Neuronal stem cell (in vitro differentiated cells): ENCODE results near the gene CA14.
A peak's percentile ranks its signal among the peaks of the same experiment; 100 is the strongest.

ENCODE experiments used
- DNase-seq: peaks from one replicate; pipeline ENCODE4 v3.0.0-alpha.2; 2013; ENCODE audit warnings: low spot score
- H2AFZ ChIP-seq: one replicate; pipeline ENCODE4 v1.6.1; 2013; ENCODE audit warnings: mild to moderate bottlenecking, low read length, inconsistent platforms
- H2AK5ac ChIP-seq: 2 replicates; pipeline ENCODE4 v1.6.1; 2013; ENCODE audit warnings: low read depth, mild to moderate bottlenecking, inconsistent platforms, low read length, moderate library complexity, mixed read lengths
- H2BK120ac ChIP-seq: 2 replicates; pipeline ENCODE4 v1.6.1; 2013; ENCODE audit warnings: low read depth, mild to moderate bottlenecking, inconsistent platforms, low read length, moderate library complexity, mixed read lengths
- H2BK12ac ChIP-seq: one replicate; pipeline ENCODE4 v1.6.1; 2013; ENCODE audit warnings: low read length, inconsistent platforms
- H2BK15ac ChIP-seq: 2 replicates; pipeline ENCODE4 v1.6.1; 2013; ENCODE audit warnings: mild to moderate bottlenecking, low read length, inconsistent platforms, mixed read lengths
- H2BK5ac ChIP-seq: one replicate; pipeline ENCODE4 v1.6.1; 2013; ENCODE audit warnings: inconsistent platforms, mild to moderate bottlenecking, low read length, moderate library complexity
- H3K14ac ChIP-seq: one replicate; pipeline ENCODE4 v1.6.1; 2013; ENCODE audit warnings: low read length, inconsistent platforms
- H3K18ac ChIP-seq: 2 replicates; pipeline ENCODE4 v1.6.1; 2013; ENCODE audit warnings: low read length, inconsistent platforms
- H3K23ac ChIP-seq: 2 replicates; pipeline ENCODE4 v1.6.1; 2013; ENCODE audit warnings: low read depth, mild to moderate bottlenecking, mixed read lengths, low read length, inconsistent platforms; ENCODE audit not compliant: poor library complexity
- H3K27ac ChIP-seq: replicated peaks from 3 replicates; pipeline ENCODE4 v1.5.1; 2013; ENCODE audit warnings: low read length, inconsistent platforms
- H3K27me3 ChIP-seq, 3 experiments: 2 replicates each; pipeline ENCODE4 v1.6.1; 2013; ENCODE audit warnings: low read length in 3 of 3, mild to moderate bottlenecking in 2 of 3, inconsistent platforms in 1 of 3, low read depth in 1 of 3, mixed read lengths in 1 of 3, moderate library complexity in 1 of 3; ENCODE audit not compliant: control insufficient read depth in 3 of 3, insufficient read depth in 3 of 3
- H3K36me3 ChIP-seq, 2 donors: replicated peaks in 1 of 2; 2 replicates each; pipeline ENCODE4 v1.6.1; 2013; ENCODE audit warnings: low read length in 2 of 2; ENCODE audit not compliant: control insufficient read depth in 2 of 2, insufficient read depth in 2 of 2
- H3K4ac ChIP-seq: 2 replicates; pipeline ENCODE4 v1.6.1; 2013; ENCODE audit warnings: inconsistent platforms, mild to moderate bottlenecking, low read length, moderate library complexity
- H3K4me1 ChIP-seq, 2 donors: 1 replicate in 1 of 2; 2 replicates in 1 of 2; pipeline ENCODE4 v1.6.1; 2013; ENCODE audit warnings: low read length in 2 of 2, low read depth in 1 of 2; ENCODE audit not compliant: control insufficient read depth in 2 of 2, insufficient read depth in 1 of 2
- H3K4me2 ChIP-seq: one replicate; pipeline ENCODE4 v1.6.1; 2013; ENCODE audit warnings: mild to moderate bottlenecking, low read length, inconsistent platforms; ENCODE audit not compliant: insufficient read depth, poor library complexity, severe bottlenecking
- H3K4me3 ChIP-seq, 2 donors: 2 replicates each; pipeline ENCODE4 v1.5.1; 2013; ENCODE audit warnings: low read length in 2 of 2, mild to moderate bottlenecking in 2 of 2, inconsistent platforms in 1 of 2, moderate library complexity in 1 of 2
- H3K79me1 ChIP-seq: one replicate; pipeline ENCODE4 v1.6.1; 2013; ENCODE audit warnings: low read depth, mild to moderate bottlenecking, inconsistent platforms, low read length, moderate library complexity
- H3K9ac ChIP-seq: one replicate; pipeline ENCODE4 v1.6.1; 2013; ENCODE audit warnings: mild to moderate bottlenecking, low read depth, low read length, inconsistent platforms; ENCODE audit not compliant: poor library complexity
- H3K9me3 ChIP-seq, 2 donors: replicated peaks in 1 of 2; 2 replicates each; pipeline versions ENCODE3 to v1.6.1; 2013; ENCODE audit warnings: low read length in 2 of 2, mild to moderate bottlenecking in 2 of 2, inconsistent platforms in 1 of 2, low read depth in 1 of 2, mixed read lengths in 1 of 2, moderate library complexity in 1 of 2; ENCODE audit not compliant: control insufficient read depth in 2 of 2, insufficient read depth in 1 of 2
- H4K8ac ChIP-seq: one replicate; pipeline ENCODE4 v1.6.1; 2013; ENCODE audit warnings: low read depth, mild to moderate bottlenecking, inconsistent platforms, low read length, moderate library complexity
- H4K91ac ChIP-seq: one replicate; pipeline ENCODE4 v1.6.1; 2013; ENCODE audit warnings: low read length, low read depth, mild to moderate bottlenecking, inconsistent platforms; ENCODE audit not compliant: poor library complexity
- WGBS, 2 donors: extraction: QIAGEN DNeasy Blood & Tissue Kit; methylation state at CpG; one replicate each; pipeline ENCODE4 v1.1.7; 2013; ENCODE audit warnings: missing lambda C conversion rate in 2 of 2, mixed read lengths in 1 of 2; ENCODE audit not compliant: insufficient read length in 2 of 2, insufficient replicate concordance in 1 of 2; ENCODE audit errors: extremely low coverage in 2 of 2; 5-methylcytosine and 5-hydroxymethylcytosine counted together

CA14 gene

GRCh38 chr1:150267896-150268295 is 10.3 kb downstream of the CA14 start:
- no peak overlapping the region for H3K27ac ChIP-seq

GRCh38 chr1:150268340-150268704 is 10.7 kb downstream of the CA14 start:
- no peak for DNase-seq
- Histone ChIP-seq H2AK5ac (peak overlapping the region; percentile 92), H2BK12ac (peak overlapping the region; percentile 16), H4K91ac (no peak overlapping the region), H2BK5ac (no peak overlapping the region), H3K4me3 (peak overlapping the region; percentile 85 to 95), H2BK15ac (no peak overlapping the region), H3K18ac (peak overlapping the region; percentile 83), H3K9me3 (no peaks in the 10 kb centered on the region), H3K4ac (no peak overlapping the region), H3K9ac (peak overlapping the region; percentile 95), H3K23ac (peak overlapping the region; percentile 25), H3K4me2 (peak overlapping the region; percentile 92), H3K27me3 (no peaks in the 10 kb centered on the region), H3K79me1 (peaks cover 10% of the 10 kb centered on the region), H4K8ac (no peak overlapping the region), H3K36me3 (peaks cover 27 to 44% of the 10 kb centered on the region in 2 donors), H2BK120ac (no peak overlapping the region), H2AFZ (peak overlapping the region; percentile 87), H3K27ac (no peak overlapping the region), H3K14ac (peak overlapping the region; percentile 65), H3K4me1 (peaks cover 15% of the 10 kb centered on the region in 2 donors)
- no CpG with 5 or more reads among the region's 21 CpGs for WGBS, 2 donors

More at GRCh38 chr1:150267896-150268295, 10.3 kb downstream of the CA14 start:
- Histone ChIP-seq H4K91ac (no peak overlapping the region), H2BK120ac (no peak overlapping the region), H3K27me3 (no peaks in the 10 kb centered on the region), H2BK15ac (no peak overlapping the region), H4K8ac (no peak overlapping the region), H3K9me3 (no peaks in the 10 kb centered on the region), H3K9ac (peak overlapping the region; percentile 95), H2AK5ac (peak overlapping the region; percentile 18), H2BK5ac (no peak overlapping the region), H3K4me1 (peaks cover 11 to 12% of the 10 kb centered on the region in 2 donors), H3K23ac (peak overlapping the region; percentile 14), H3K79me1 (peaks cover 10% of the 10 kb centered on the region), H3K4me2 (peak overlapping the region; percentile 92), H3K14ac (no peak overlapping the region), H2AFZ (no peak overlapping the region), H3K18ac (no peak overlapping the region), H3K4me3 (peak overlapping the region; percentile 85 to 95), H3K36me3 (peaks cover 30 to 48% of the 10 kb centered on the region in 2 donors), H2BK12ac (no peak overlapping the region), H3K4ac (no peak overlapping the region)
- no peak for DNase-seq
- WGBS, 2 donors: no CpG with 5 or more reads among the region's 6 CpGs

- peaks cover 10% of the 10 kb centered on the region for H3K79me1 ChIP-seq
- peak; percentile 91 for DNase-seq
- H4K91ac ChIP-seq: no peak within 1 kb of the TSS
- H2BK12ac ChIP-seq: peak within 1 kb of the TSS; percentile 16
- H2BK120ac ChIP-seq: no peak within 1 kb of the TSS
- peak within 1 kb of the TSS; percentile 85 to 95 for H3K4me3 ChIP-seq
- H4K8ac ChIP-seq: no peak within 1 kb of the TSS
- H2BK15ac ChIP-seq: no peak within 1 kb of the TSS
- H3K27me3 ChIP-seq: no peaks in the 10 kb centered on the region
- peak within 1 kb of the TSS; percentile 87 for H2AFZ ChIP-seq
- H3K14ac ChIP-seq: peak within 1 kb of the TSS; percentile 65
- H3K18ac ChIP-seq: peak within 1 kb of the TSS; percentile 83
- H3K27ac ChIP-seq: peak within 1 kb of the TSS; percentile 55
- peak within 1 kb of the TSS; percentile 95 for H3K9ac ChIP-seq
- H3K4me2 ChIP-seq: peak within 1 kb of the TSS; percentile 92
- H3K36me3 ChIP-seq: peaks cover 25 to 39% of the 10 kb centered on the region in 2 donors
- no peaks in the 10 kb centered on the region for H3K9me3 ChIP-seq
- H3K23ac ChIP-seq: peak within 1 kb of the TSS; percentile 25
- no CpG with 5 or more reads among the region's 49 CpGs for WGBS, 2 donors
- peak within 1 kb of the TSS; percentile 92 for H2AK5ac ChIP-seq
- H2BK5ac ChIP-seq: no peak within 1 kb of the TSS
- peaks cover 15% of the 10 kb centered on the region in 2 donors for H3K4me1 ChIP-seq
- H3K4ac ChIP-seq: no peak within 1 kb of the TSS
Measured at GRCh38 chr1:150268705-150269403, 11.3 kb downstream of the CA14 start, which contains the start of gene APH1A. APH1A (minus strand) TSS chr1:150269016; CDS start chr1:150268810, 206 bp downstream.

GRCh38 chr1:150269451-150269850 is 11.9 kb downstream of the CA14 start:
- Histone ChIP-seq H3K9ac (no peak overlapping the region), H3K27ac (peak overlapping the region; percentile 55), H3K18ac (no peak overlapping the region), H2BK15ac (no peak overlapping the region), H3K36me3 (peaks cover 24 to 34% of the 10 kb centered on the region in 2 donors), H2BK120ac (no peak overlapping the region), H3K23ac (no peak overlapping the region), H3K4me2 (peak overlapping the region; percentile 49), H4K8ac (no peak overlapping the region), H3K79me1 (peaks cover 10% of the 10 kb centered on the region), H3K4ac (no peak overlapping the region), H2AK5ac (no peak overlapping the region), H3K4me3 (peak overlapping the region; percentile 77 to 95), H2AFZ (peak overlapping the region; percentile 87), H4K91ac (no peak overlapping the region), H2BK12ac (no peak overlapping the region), H3K4me1 (peaks cover 15% of the 10 kb centered on the region in 2 donors), H3K14ac (no peak overlapping the region), H2BK5ac (no peak overlapping the region), H3K9me3 (no peaks in the 10 kb centered on the region), H3K27me3 (no peaks in the 10 kb centered on the region)
- no peak for DNase-seq
- no CpG with 5 or more reads among the region's 10 CpGs for WGBS, 2 donors
